Measurements from ENCODE around the gene GNL3.
A peak's percentile ranks its signal among the peaks of the same experiment; 100 is the strongest.
"Not testable (repeated sequence)": the region's sequence is repeated elsewhere in the genome, so short reads cannot be mapped to it uniquely, and the experiment has no call there.

GNL3 gene, protein sequence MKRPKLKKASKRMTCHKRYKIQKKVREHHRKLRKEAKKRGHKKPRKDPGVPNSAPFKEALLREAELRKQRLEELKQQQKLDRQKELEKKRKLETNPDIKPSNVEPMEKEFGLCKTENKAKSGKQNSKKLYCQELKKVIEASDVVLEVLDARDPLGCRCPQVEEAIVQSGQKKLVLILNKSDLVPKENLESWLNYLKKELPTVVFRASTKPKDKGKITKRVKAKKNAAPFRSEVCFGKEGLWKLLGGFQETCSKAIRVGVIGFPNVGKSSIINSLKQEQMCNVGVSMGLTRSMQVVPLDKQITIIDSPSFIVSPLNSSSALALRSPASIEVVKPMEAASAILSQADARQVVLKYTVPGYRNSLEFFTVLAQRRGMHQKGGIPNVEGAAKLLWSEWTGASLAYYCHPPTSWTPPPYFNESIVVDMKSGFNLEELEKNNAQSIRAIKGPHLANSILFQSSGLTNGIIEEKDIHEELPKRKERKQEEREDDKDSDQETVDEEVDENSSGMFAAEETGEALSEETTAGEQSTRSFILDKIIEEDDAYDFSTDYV

GRCh38 chr3:52685709-52686691, at the start of gene GNL3, which contains the start of gene PBRM1:
Gene GNL3, plus strand, starts transcription at chr3:52686032. Its CDS starts 61 bp downstream, at chr3:52686093.
Gene PBRM1, minus strand, starts transcription at chr3:52685913.
- peak; percentile 81 for DNase-seq

- peak; percentile 6 for DNase-seq
These were observed 49.2 kb upstream of the GNL3 start for GRCh38 chr3:52636673-52637072.

- DNase-seq = no peak
These were observed 40.3 kb upstream of the GNL3 start for GRCh38 chr3:52645549-52645948.

DNA sequence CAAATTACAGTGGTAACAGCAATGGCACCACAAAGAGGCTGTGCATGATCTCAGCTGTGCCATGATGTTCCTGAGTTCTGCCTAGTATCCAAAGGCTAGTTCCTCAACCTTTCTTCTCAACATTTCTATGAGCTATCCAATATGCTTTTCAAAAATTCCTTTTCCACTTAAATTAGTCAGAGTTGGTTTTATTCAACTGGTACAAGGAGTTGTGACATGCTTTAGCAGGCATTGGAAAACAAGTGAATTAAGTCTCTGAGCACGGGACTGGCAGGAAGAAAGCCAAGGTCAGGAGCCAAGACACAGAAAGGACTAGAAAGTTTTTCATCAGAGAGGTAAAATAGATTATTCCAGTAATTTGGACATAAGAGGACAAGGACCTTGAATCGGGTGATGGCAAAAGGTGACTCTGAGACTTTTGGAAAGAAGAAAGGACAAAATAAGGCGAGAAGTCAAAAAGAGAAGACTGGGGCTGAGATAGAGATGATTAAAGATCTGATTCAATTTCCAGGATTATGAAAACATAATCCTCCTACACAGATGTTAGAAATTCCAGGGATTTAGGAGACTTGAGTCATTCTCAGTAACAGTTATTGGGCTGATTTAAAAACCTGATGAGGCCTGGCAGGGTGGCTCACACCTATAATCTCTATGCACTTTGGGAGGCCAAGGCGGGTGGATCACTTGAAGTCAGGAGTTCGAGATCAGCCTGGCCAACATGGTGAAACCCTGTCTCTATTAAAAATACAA, 36.2 kb upstream of the GNL3 start:
- DNase-seq = no peak

GRCh38 chr3:52650439-52650838, 35.4 kb upstream of the GNL3 start:
- DNase-seq = no peak

DNA sequence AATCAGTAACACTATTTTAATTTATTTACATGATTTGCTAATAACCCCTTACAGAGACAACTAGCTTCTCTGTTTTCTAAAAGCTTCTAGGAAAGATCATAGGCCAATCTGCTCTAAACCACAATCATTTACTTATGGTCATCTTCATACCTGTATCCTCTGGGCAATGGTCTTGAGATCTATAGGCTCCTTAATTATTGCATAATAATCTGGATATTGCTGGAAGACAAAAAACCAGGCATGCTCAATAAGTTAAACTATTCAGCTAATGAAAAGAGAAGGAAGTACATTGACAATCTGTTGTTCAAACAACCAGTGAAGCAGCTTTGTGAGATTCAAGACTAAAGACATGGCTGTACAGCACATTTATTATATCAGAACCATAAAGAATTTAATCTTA, 34.2 kb upstream of the GNL3 start:
- DNase-seq = no peak

- no peak for DNase-seq
These were observed 29.9 kb upstream of the GNL3 start for GRCh38 chr3:52655895-52656294.

DNA sequence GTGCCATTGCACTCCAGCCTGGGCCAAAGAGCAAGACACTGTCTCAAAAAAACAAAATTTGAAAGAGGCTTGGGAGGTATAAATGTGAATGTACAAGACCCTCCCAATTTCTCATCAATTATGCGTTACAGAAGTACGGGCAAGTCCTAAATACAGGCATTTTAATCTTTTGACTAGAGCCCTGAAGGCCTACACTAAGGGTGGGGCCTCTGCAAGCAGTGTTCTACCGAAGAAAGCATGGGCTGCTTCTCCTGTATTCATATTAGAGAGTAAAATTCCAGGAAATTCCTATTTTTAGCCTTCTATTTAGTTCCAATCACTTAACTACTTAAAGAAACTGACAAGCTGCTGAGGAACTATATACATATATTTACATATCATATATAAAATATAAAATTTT, 25.8 kb upstream of the GNL3 start:
- DNase-seq = no peak

DNA sequence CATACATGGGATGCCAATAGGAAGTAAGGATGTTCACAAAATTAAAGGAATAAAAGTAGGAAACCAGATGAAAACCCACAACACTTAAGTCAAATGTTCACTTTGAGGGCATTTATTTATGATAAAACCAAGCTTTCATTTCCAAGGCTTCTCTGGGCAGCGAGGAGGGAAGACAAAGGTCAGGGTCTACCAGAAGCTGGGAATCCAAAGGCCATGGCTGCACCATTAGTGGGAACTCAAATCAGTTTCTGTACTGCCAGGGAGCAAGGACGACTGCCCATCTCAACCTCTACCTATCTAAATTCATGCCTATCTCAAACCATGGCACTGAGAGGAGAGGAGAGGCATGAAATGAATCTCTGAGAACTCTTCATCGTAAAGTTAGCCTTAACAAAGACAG, 22.7 kb upstream of the GNL3 start:
- no peak for DNase-seq

GRCh38 chr3:52670621-52671521, 15.0 kb upstream of the GNL3 start:
- DNase-seq = no peak

- no peak for DNase-seq
These were observed 14.2 kb upstream of the GNL3 start for GRCh38 chr3:52671676-52672075.

DNA sequence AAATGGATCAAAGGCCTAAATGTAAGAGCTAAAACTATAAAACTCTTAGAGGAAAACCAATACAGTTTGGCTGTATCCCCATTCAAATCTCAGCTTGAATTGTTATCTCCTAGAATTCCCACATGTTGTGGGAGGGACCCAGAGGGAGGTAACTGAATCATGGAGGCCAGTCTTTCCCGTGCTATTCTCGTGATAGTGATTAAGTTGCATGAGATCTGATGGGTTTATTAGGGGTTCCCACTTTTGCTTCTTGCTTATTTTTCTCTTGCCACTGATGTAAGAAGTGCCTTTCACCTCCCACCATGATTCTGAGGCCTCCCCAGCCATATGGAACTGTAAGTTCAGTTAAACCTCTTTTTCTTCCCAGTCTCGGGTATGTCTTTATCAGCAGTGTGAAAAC, 9.6 kb upstream of the GNL3 start:
- DNase-seq = not testable (repeated sequence)

DNA sequence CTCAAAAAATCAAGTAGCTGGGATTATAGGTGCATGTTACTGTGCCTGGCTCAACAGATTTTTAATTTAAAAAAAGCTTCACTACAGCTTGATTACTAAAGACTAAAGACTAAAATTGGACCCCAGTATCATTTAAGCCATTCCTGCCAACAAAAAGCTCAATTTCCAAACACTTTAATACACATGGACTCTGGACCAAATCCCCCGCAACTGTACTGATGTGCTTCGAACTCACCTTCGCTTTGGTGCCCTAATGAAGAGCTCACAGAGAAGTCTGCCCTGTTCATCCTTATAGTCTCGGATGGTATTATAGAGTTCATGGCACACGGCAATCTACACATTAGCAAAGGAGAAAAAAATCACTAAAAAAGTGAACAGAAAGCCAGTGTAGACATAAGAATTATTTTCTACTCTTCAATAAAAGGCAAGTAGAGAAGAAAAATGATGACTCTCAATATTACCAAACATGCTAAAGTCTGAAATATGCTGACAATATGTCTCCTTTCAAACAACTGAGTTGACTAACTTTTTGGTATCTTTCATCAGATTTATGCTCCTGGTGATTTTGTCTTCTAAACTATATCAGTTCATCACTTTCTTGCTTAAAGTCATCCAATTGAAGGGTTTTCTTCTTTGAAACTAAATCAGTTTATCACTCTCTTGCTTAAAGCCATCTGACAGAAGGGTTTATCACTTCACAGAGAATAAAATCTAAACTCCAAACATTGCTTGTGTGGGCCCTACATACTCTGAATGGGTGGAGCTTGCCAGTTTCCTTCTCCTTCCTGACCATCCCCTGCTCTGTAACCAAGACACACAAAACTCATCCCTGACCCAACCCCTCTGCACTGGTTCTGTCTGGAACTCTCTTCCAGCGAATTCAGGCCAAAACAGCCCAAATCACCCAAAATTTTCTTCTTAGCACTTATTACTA, 7.3 kb upstream of the GNL3 start:
- no peak for DNase-seq

- DNase-seq = no peak
These were observed 6.7 kb upstream of the GNL3 start for GRCh38 chr3:52679199-52679538.

DNA sequence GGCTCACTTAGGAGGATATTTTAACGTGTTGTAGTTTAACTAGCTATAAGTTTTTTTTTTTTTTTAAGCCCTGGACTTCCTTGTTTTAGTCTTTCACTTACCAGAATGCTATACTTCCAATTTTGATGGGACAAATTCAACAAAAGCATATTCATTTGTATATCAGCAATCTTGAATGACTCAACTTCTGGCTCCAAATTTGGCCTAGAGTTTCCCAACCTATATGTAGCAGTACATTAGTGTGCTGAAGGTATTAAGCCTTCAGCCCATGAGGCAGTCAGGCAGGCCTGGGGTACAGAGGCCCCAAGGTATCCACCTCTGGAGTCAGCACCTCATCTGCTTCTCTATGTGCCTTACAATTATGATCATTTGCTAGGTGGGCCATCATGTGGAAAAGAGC, 6.0 kb upstream of the GNL3 start:
- DNase-seq = no peak

GRCh38 chr3:52681596-52681995, 4.2 kb upstream of the GNL3 start:
- DNase-seq = no peak

- no peak for DNase-seq
These were observed 3.8 kb upstream of the GNL3 start for GRCh38 chr3:52682016-52682415.

DNA sequence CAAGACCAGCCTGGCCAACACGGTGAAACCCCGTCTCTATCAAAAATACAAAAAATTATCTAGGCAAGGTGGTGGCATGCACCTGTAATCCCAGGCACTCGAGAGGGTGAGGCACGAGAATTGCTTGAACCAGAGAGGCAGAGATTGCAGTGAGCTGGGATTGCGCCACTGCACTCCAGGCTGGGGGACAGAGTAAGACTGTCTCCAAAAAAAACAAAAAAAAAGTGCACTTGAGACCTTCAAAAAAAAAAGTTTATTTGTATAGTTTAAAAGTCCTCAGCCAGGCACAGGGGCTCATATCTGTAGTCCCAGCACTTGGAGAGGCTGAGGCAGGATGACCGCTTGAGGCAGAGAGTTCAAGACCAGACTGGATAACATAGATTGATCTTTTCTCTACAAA, 2.2 kb upstream of the GNL3 start:
- no peak for DNase-seq

DNA sequence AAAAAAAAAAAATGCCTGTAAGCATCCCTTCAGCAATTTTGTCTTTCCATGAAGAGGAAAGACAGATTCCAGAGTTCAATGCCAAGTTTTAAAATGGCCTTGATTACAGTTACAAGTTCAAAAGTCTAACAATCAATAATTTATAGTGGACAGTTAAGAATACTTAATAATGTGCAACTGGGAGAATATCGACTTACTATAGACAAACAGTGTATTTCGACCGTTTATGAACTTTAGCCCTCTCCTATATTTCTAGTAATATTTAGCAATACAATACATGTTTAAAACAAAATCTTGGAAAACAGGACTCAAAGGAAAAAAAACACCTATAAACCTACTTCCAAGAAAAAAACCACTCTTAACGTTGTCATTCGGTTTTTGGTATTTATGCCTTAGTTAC, 1.6 kb upstream of the GNL3 start:
- no peak for DNase-seq

GRCh38 chr3:52685285-52685708, 535 bp upstream of the GNL3 start:
- DNase-seq = peak; percentile 80

DNA sequence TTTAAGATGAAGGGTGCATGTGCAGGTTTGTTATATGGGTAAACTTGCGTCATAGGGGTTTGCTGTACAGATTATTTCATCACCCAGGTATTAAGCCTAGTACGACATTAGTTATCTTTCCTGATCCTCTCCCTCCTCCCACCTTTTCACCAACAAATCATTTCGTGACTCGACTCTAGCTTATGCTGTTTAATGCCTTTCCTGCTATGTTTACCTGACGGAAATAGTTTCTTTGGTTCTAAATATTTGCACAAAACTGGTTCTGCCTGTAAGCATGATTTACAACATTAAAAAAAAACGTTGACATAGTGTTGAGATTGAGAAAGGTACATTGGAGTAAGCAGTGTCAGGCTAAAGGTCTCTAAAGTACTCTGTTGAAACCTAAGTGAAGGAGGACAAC, 2.4 kb downstream of the GNL3 start:
- DNase-seq = no peak
